ENCODE data around the gene ARHGAP27. TPM values are rescaled to one million over a fixed set of nuclear protein-coding genes. Genes with fewer than 3 reads are reported as not detected.

Gene ARHGAP27
- total RNA-seq, 1 donor from 2014 or later = 1.0 TPM

DNA sequence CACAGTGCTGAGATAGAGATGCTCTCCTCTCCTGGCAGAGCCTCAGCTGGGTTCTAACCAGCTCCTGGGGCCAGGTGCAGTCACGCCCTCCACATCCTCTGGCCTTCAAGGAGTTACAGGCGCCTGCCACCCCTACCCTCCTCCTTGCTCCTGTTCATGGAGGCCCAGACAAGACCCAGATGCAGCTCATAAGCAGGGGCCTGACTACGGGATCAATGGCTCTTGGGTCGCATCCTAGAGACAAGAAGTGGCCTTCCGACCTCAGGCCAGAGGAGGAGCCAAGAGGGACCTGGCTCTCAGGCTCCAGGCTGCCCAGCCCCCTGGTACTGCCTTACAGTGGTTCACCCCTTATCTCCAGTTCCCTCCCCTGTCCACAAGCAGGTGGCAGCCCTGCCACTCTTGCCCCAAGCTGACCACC, 23.0 kb downstream of the ARHGAP27 start:
- Histone ChIP-seq H3K4me3 (no peak overlapping the region), H3K9ac (no peak overlapping the region), H2AFZ (replicated peaks) (no peak overlapping the region), H3K4me2 (no peak overlapping the region), H3K27me3 (no peaks in the 10 kb centered on the region), H3K27ac (no peak overlapping the region), H3K9me3 (ENCODE audit: low read depth) (no peaks in the 10 kb centered on the region), H3K36me3 (no peaks in the 10 kb centered on the region), H3K4me1 (peaks cover 17% of the 10 kb centered on the region), H4K20me1 (ENCODE audit: low read depth) (no peaks in the 10 kb centered on the region), H3F3A (ENCODE audit: low read depth) (peaks cover 2% of the 10 kb centered on the region), H3K79me2 (ENCODE audit: low read depth) (no peaks in the 10 kb centered on the region)
- Mint-ChIP-seq H3K27me3 (ENCODE audit: insufficient read depth, low read depth) (peaks cover 8% of the 10 kb centered on the region), H3K36me3 (no peaks in the 10 kb centered on the region), H3K9me3 (no peaks in the 10 kb centered on the region), H3K27ac (no peak overlapping the region), H3K4me3 (no peak overlapping the region), H3K4me1 (peaks cover 30% of the 10 kb centered on the region)
- DNase-seq (ENCODE audit: low spot score) = no peak
- TF ChIP-seq EZH2 (IDR thresholded peaks at IDR 0.05) = no peak
- no peak for TF ChIP-seq EZH2phosphoT487 (IDR thresholded peaks at IDR 0.05)
- TF ChIP-seq CTCF (IDR thresholded peaks at IDR 0.05) = no peak

DNA sequence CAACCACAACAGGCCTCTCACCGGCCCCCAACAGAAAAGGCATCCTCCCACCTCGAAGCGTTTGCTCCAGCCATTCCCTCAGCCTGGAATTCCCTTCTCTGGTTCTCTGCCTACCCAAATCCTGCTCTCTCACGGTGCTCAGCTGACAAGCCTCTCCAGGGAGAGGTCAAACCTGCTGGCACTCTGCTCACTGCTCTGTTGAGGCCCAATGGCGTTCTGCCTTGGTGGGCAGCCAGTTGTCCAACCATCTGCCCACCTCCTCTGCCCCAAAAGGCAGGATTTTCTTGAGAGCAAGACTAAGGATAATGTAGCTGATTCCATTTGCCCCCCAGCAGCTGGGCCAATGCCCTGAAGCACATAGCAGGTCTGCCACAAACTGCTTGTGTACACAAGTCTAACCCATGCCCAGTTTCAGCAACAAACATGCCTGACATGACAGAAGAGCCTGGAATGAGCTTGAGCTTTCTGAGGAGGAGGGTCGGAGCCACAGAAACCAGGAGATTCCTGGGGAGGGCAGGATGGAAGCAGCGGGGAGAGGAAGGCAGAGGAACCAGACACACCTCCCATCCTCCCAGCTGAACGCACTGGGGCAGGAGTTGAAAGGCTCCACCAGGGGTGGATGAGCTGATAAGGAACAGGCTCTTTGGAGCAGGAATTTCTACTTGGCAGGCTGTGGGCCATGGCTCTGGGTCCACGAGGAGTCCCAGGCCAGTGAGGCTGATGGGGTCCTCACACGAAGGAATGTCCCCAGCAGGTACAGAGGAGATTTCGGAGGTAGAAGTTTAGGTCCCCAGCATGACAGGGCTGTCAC, 23.9 kb downstream of the ARHGAP27 start:
- Histone ChIP-seq H3K27me3 (no peaks in the 10 kb centered on the region), H3K4me1 (peaks cover 17% of the 10 kb centered on the region), H3K4me3 (no peak overlapping the region), H4K20me1 (ENCODE audit: low read depth) (no peaks in the 10 kb centered on the region), H3K4me2 (no peak overlapping the region), H3K9ac (no peak overlapping the region), H2AFZ (replicated peaks) (no peak overlapping the region), H3K36me3 (no peaks in the 10 kb centered on the region), H3K27ac (no peak overlapping the region), H3F3A (ENCODE audit: low read depth) (peaks cover 4% of the 10 kb centered on the region), H3K79me2 (ENCODE audit: low read depth) (no peaks in the 10 kb centered on the region), H3K9me3 (ENCODE audit: low read depth) (no peaks in the 10 kb centered on the region)
- peaks cover 32% of the 10 kb centered on the region for H3K4me1 Mint-ChIP-seq
- DNase-seq (ENCODE audit: low spot score) = no peak
- peaks cover 4% of the 10 kb centered on the region for H3K27me3 Mint-ChIP-seq (ENCODE audit: insufficient read depth, low read depth)
- H3K36me3 Mint-ChIP-seq = no peaks in the 10 kb centered on the region
- TF ChIP-seq CTCF (IDR thresholded peaks at IDR 0.05) = no peak
- peak overlapping the region; percentile 7 for H3K27ac Mint-ChIP-seq
- H3K9me3 Mint-ChIP-seq = no peaks in the 10 kb centered on the region
- peak overlapping the region; percentile 36 for H3K4me3 Mint-ChIP-seq

DNA sequence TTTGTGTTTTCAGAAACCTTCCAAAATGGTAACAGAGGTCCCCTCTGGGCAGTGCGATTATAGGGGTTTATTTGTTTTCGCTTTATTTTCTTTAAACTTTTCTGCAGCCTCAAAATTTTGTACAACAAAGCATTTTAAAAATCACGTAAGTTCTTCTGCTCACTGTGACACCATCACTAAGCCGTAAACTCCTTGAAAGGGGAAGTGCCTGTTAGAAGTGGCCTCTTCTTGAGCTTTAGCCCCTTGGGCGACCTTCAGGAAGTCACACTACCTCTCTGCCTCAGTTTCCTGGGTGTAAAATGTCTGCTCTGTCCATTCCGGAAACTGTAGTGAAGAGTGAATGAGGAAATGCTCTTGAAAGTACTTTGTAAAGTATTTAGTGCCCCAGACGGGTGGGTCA, 26.6 kb downstream of the ARHGAP27 start:
- Histone ChIP-seq H3K4me3 (peak overlapping the region; percentile 51), H4K20me1 (ENCODE audit: low read depth) (no peaks in the 10 kb centered on the region), H3K9ac (no peak overlapping the region), H3F3A (ENCODE audit: low read depth) (peaks cover 4% of the 10 kb centered on the region), H3K36me3 (no peaks in the 10 kb centered on the region), H2AFZ (replicated peaks) (peak overlapping the region; percentile 90), H3K27ac (no peak overlapping the region), H3K9me3 (ENCODE audit: low read depth) (no peaks in the 10 kb centered on the region), H3K4me1 (peaks cover 17% of the 10 kb centered on the region), H3K4me2 (peak overlapping the region; percentile 87), H3K27me3 (no peaks in the 10 kb centered on the region), H3K79me2 (ENCODE audit: low read depth) (no peaks in the 10 kb centered on the region)
- no peak overlapping the region for H3K27ac Mint-ChIP-seq
- H3K27me3 Mint-ChIP-seq (ENCODE audit: insufficient read depth, low read depth) = peaks cover 4% of the 10 kb centered on the region
- peak overlapping the region; percentile 72 for H3K4me3 Mint-ChIP-seq
- no peak for TF ChIP-seq CTCF (IDR thresholded peaks at IDR 0.05)
- no peak for TF ChIP-seq EZH2phosphoT487 (IDR thresholded peaks at IDR 0.05)
- no peak for TF ChIP-seq EZH2 (IDR thresholded peaks at IDR 0.05)
- H3K4me1 Mint-ChIP-seq = peaks cover 29% of the 10 kb centered on the region
- no peaks in the 10 kb centered on the region for H3K36me3 Mint-ChIP-seq
- no peaks in the 10 kb centered on the region for H3K9me3 Mint-ChIP-seq
- DNase-seq (ENCODE audit: low spot score) = no peak
